NK-92 (cell line): ENCODE results near the gene TUBGCP5.
"Not testable (repeated sequence)": the region's sequence is repeated elsewhere in the genome, so short reads cannot be mapped to it uniquely, and the experiment has no call there.

Source experiments
- DNase-seq: peaks from one replicate; lab custom pipeline; 2025; ENCODE audit not compliant: unreplicated experiment; lab: John Stamatoyannopoulos, UW

The TUBGCP5 gene

GRCh38 chr15:23043535-23043934, 4.2 kb upstream of the TUBGCP5 start:
- not testable (repeated sequence) for DNase-seq

GRCh38 chr15:23041736-23042135, 2.4 kb upstream of the TUBGCP5 start:
- not testable (repeated sequence) for DNase-seq

- DNase-seq, result no peak
Measured at GRCh38 chr15:23039917-23040281, 530 bp upstream of the TUBGCP5 start.

GRCh38 chr15:23038726-23039142, 635 bp downstream of the TUBGCP5 start:
- no peak for DNase-seq

- DNase-seq, result no peak
Measured at GRCh38 chr15:23035964-23036566, 3.3 kb downstream of the TUBGCP5 start.

GRCh38 chr15:23033979-23034378, 5.4 kb downstream of the TUBGCP5 start:
- DNase-seq, result no peak

GRCh38 chr15:23026218-23026617, 13.2 kb downstream of the TUBGCP5 start:
- DNase-seq, result no peak

- DNase-seq, result no peak
Measured at GRCh38 chr15:23022156-23022555, 17.2 kb downstream of the TUBGCP5 start.

- no peak for DNase-seq
Measured at GRCh38 chr15:23014394-23015000, 24.9 kb downstream of the TUBGCP5 start.

GRCh38 chr15:23013681-23014080, 25.7 kb downstream of the TUBGCP5 start:
- no peak for DNase-seq

- DNase-seq, result not testable (repeated sequence)
Measured at GRCh38 chr15:23012616-23013015, 26.8 kb downstream of the TUBGCP5 start.

- no peak for DNase-seq
Measured at GRCh38 chr15:23003736-23004135, 35.6 kb downstream of the TUBGCP5 start.

GRCh38 chr15:23002920-23003319, 36.4 kb downstream of the TUBGCP5 start:
- DNase-seq, result no peak

GRCh38 chr15:22995795-22996194, 43.6 kb downstream of the TUBGCP5 start:
- DNase-seq, result no peak

- DNase-seq, result no peak
Measured at GRCh38 chr15:22992024-22992326, 47.4 kb downstream of the TUBGCP5 start.

GRCh38 chr15:22989576-22990477, 49.5 kb downstream of the TUBGCP5 start:
- DNase-seq, result no peak

- no peak for DNase-seq
Measured at GRCh38 chr15:22988811-22989210, 50.6 kb downstream of the TUBGCP5 start.

- not testable (repeated sequence) for DNase-seq
Measured at GRCh38 chr15:22981931-22982330, 57.4 kb downstream of the TUBGCP5 start.

- DNase-seq, result no peak
Measured at GRCh38 chr15:22981051-22981840, 58.1 kb downstream of the TUBGCP5 start.

- DNase-seq, result no peak
Measured at GRCh38 chr15:22980189-22981050, 58.9 kb downstream of the TUBGCP5 start, which contains the start of gene CYFIP1. TSS of gene CYFIP1 (minus strand) at chr15:22980368. CDS start at chr15:22947285, 33,083 bp downstream.
